Measurements from ENCODE around the gene LHX3.
"Not testable (repeated sequence)": the region's sequence is repeated elsewhere in the genome, so short reads cannot be mapped to it uniquely, and the experiment has no call there.

LHX3 gene

GRCh38 chr9:136152931-136153330 lies 52.0 kb downstream of the LHX3 start:
- no peak for TF ChIP-seq CTCF (IDR thresholded peaks at IDR 0.05; ENCODE audit: low read depth, low read length)
- no peak for DNase-seq (ENCODE audit: low read depth in 2 of 2)
- H3K4me3 ChIP-seq (replicated peaks in 1 of 2; ENCODE audit: low read depth in 2 of 2, low read length in 2 of 2), result no peak overlapping the region

- H3K4me3 ChIP-seq (replicated peaks in 1 of 2; ENCODE audit: low read depth in 2 of 2, low read length in 2 of 2), result no peak overlapping the region
- no peak for TF ChIP-seq CTCF (IDR thresholded peaks at IDR 0.05; ENCODE audit: low read depth, low read length)
- no peak for DNase-seq (ENCODE audit: low read depth in 2 of 2)
Measured at GRCh38 chr9:136152543-136152866, 52.4 kb downstream of the LHX3 start.

GRCh38 chr9:136151848-136152542 lies 52.9 kb downstream of the LHX3 start:
- no peak for DNase-seq (ENCODE audit: low read depth in 2 of 2)
- no peak overlapping the region for H3K4me3 ChIP-seq (replicated peaks in 1 of 2; ENCODE audit: low read depth in 2 of 2, low read length in 2 of 2)
- no peak for TF ChIP-seq CTCF (IDR thresholded peaks at IDR 0.05; ENCODE audit: low read depth, low read length)

GRCh38 chr9:136151214-136151804 lies 53.6 kb downstream of the LHX3 start:
- no peak for TF ChIP-seq CTCF (IDR thresholded peaks at IDR 0.05; ENCODE audit: low read depth, low read length)
- no peak overlapping the region for H3K4me3 ChIP-seq (replicated peaks in 1 of 2; ENCODE audit: low read depth in 2 of 2, low read length in 2 of 2)
- no peak for DNase-seq (ENCODE audit: low read depth in 2 of 2)

- not testable (repeated sequence) for DNase-seq (ENCODE audit: low read depth in 2 of 2); H3K4me3 ChIP-seq (replicated peaks in 1 of 2; ENCODE audit: low read depth in 2 of 2, low read length in 2 of 2)
Measured at GRCh38 chr9:136150664-136151213, 54.2 kb downstream of the LHX3 start.

GRCh38 chr9:136149853-136150252 lies 55.1 kb downstream of the LHX3 start:
- DNase-seq (ENCODE audit: low read depth in 2 of 2), result no peak
- TF ChIP-seq CTCF (IDR thresholded peaks at IDR 0.05; ENCODE audit: low read depth, low read length), result no peak
- no peak overlapping the region for H3K4me3 ChIP-seq (replicated peaks in 1 of 2; ENCODE audit: low read depth in 2 of 2, low read length in 2 of 2)

GRCh38 chr9:136149337-136149736 lies 55.6 kb downstream of the LHX3 start:
- DNase-seq (ENCODE audit: low read depth in 2 of 2), result no peak
- no peak overlapping the region for H3K4me3 ChIP-seq (replicated peaks in 1 of 2; ENCODE audit: low read depth in 2 of 2, low read length in 2 of 2)
- no peak for TF ChIP-seq CTCF (IDR thresholded peaks at IDR 0.05; ENCODE audit: low read depth, low read length)
